Measurements from ENCODE around the gene ATG16L1. TPM values are rescaled to one million over a fixed set of nuclear protein-coding genes. Genes with fewer than 3 reads are reported as not detected.

ATG16L1 gene
- total RNA-seq, 1 experiment from 2014 or later: 43.2 TPM

GRCh38 chr2:233338046-233338445, 86.6 kb downstream of the ATG16L1 start:
- no peaks in the 10 kb centered on the region for H3K27me3 ChIP-seq (replicated peaks; ENCODE audit: insufficient read depth, low read depth, low read length, poor library complexity)
- DNase-seq (ENCODE audit: low spot score): no peak
- no peaks in the 10 kb centered on the region for H3K36me3 ChIP-seq (ENCODE audit: insufficient read depth, low read length, poor library complexity, severe bottlenecking)
- H3K4me3 ChIP-seq (ENCODE audit: low read depth, low read length, poor library complexity, severe bottlenecking): no peak overlapping the region
- peaks cover 9% of the 10 kb centered on the region for H3K4me1 ChIP-seq (ENCODE audit: insufficient read depth, low read length, poor library complexity, severe bottlenecking)
- ChIA-PET CTCF (no interaction called here), POLR2A (ENCODE audit: low non-redundant PET) (no interaction called here)
- no TSS peak for BruUV-seq (replicated peaks)
- TF ChIP-seq, protein P1, sequence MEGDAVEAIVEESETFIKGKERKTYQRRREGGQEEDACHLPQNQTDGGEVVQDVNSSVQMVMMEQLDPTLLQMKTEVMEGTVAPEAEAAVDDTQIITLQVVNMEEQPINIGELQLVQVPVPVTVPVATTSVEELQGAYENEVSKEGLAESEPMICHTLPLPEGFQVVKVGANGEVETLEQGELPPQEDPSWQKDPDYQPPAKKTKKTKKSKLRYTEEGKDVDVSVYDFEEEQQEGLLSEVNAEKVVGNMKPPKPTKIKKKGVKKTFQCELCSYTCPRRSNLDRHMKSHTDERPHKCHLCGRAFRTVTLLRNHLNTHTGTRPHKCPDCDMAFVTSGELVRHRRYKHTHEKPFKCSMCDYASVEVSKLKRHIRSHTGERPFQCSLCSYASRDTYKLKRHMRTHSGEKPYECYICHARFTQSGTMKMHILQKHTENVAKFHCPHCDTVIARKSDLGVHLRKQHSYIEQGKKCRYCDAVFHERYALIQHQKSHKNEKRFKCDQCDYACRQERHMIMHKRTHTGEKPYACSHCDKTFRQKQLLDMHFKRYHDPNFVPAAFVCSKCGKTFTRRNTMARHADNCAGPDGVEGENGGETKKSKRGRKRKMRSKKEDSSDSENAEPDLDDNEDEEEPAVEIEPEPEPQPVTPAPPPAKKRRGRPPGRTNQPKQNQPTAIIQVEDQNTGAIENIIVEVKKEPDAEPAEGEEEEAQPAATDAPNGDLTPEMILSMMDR (conservative IDR thresholded peaks at IDR 0.05; ENCODE audit: low read depth, low read length): no peak
- no peak for TF ChIP-seq EZH2 (IDR thresholded peaks at IDR 0.05; ENCODE audit: borderline replicate concordance, low read depth, low read length, poor library complexity, severe bottlenecking)
- no peak overlapping the region for H3K27ac ChIP-seq (ENCODE audit: low read depth, low read length, poor library complexity, severe bottlenecking)
- no peaks in the 10 kb centered on the region for H3K9me3 ChIP-seq (ENCODE audit: low read depth, low read length, poor library complexity, severe bottlenecking)
- intact Hi-C loops (cut with micrococcal nuclease; ENCODE audit: unreplicated experiment): no loop called here

- POLR2A ChIA-PET (ENCODE audit: low non-redundant PET): no interaction called here
- no TSS peak for BruUV-seq (replicated peaks)
Measured at GRCh38 chr2:233338812-233339368, 87.4 kb downstream of the ATG16L1 start.

GRCh38 chr2:233339427-233339826, 88.0 kb downstream of the ATG16L1 start:
- intact Hi-C loops (cut with micrococcal nuclease; ENCODE audit: unreplicated experiment): no loop called here
- TF ChIP-seq EZH2 (IDR thresholded peaks at IDR 0.05; ENCODE audit: borderline replicate concordance, low read depth, low read length, poor library complexity, severe bottlenecking): no peak
- TF ChIP-seq, protein P1 (conservative IDR thresholded peaks at IDR 0.05; ENCODE audit: low read depth, low read length): no peak
- ChIA-PET CTCF (no interaction called here), POLR2A (ENCODE audit: low non-redundant PET) (no interaction called here)
- Histone ChIP-seq H3K4me1 (ENCODE audit: insufficient read depth, low read length, poor library complexity, severe bottlenecking) (peaks cover 6% of the 10 kb centered on the region), H3K27ac (ENCODE audit: low read depth, low read length, poor library complexity, severe bottlenecking) (no peak overlapping the region), H3K27me3 (replicated peaks; ENCODE audit: insufficient read depth, low read depth, low read length, poor library complexity) (no peaks in the 10 kb centered on the region), H3K4me3 (ENCODE audit: low read depth, low read length, poor library complexity, severe bottlenecking) (no peak overlapping the region), H3K9me3 (ENCODE audit: low read depth, low read length, poor library complexity, severe bottlenecking) (no peaks in the 10 kb centered on the region), H3K36me3 (ENCODE audit: insufficient read depth, low read length, poor library complexity, severe bottlenecking) (no peaks in the 10 kb centered on the region)
- no peak for DNase-seq (ENCODE audit: low spot score)
- BruUV-seq (replicated peaks): no TSS peak

More at GRCh38 chr2:233338812-233339368, 87.4 kb downstream of the ATG16L1 start:
- DNase-seq (ENCODE audit: low spot score): no peak
- Histone ChIP-seq H3K4me3 (ENCODE audit: low read depth, low read length, poor library complexity, severe bottlenecking) (no peak overlapping the region), H3K36me3 (ENCODE audit: insufficient read depth, low read length, poor library complexity, severe bottlenecking) (no peaks in the 10 kb centered on the region), H3K27ac (ENCODE audit: low read depth, low read length, poor library complexity, severe bottlenecking) (no peak overlapping the region), H3K9me3 (ENCODE audit: low read depth, low read length, poor library complexity, severe bottlenecking) (no peaks in the 10 kb centered on the region), H3K4me1 (ENCODE audit: insufficient read depth, low read length, poor library complexity, severe bottlenecking) (peaks cover 7% of the 10 kb centered on the region), H3K27me3 (replicated peaks; ENCODE audit: insufficient read depth, low read depth, low read length, poor library complexity) (no peaks in the 10 kb centered on the region)
- CTCF ChIA-PET: no interaction called here
- intact Hi-C loops (cut with micrococcal nuclease; ENCODE audit: unreplicated experiment): no loop called here
- TF ChIP-seq EZH2 (IDR thresholded peaks at IDR 0.05; ENCODE audit: borderline replicate concordance, low read depth, low read length, poor library complexity, severe bottlenecking): no peak
- TF ChIP-seq, protein P1 (conservative IDR thresholded peaks at IDR 0.05; ENCODE audit: low read depth, low read length): no peak
